AG10803 (cell line): ENCODE measurements around the gene B2M.
"Not testable (repeated sequence)": the region's sequence is repeated elsewhere in the genome, so short reads cannot be mapped to it uniquely, and the experiment has no call there.

ENCODE experiments used
- DNase-seq: peaks from one replicate; pipeline ENCODE4 v3.0.0; 2010; ENCODE audit warnings: low read depth
- H3K4me3 ChIP-seq: 2 replicates; pipeline ENCODE4 v1.5.1; 2011; ENCODE audit warnings: mild to moderate bottlenecking, low read length, control low read depth
- CTCF ChIP-seq: conservative IDR thresholded peaks from 2 replicates; pipeline ENCODE4 v1.5.1; 2011; ENCODE audit warnings: mild to moderate bottlenecking, low read length, control low read depth, inconsistent platforms

Gene B2M

GRCh38 chr15:44668921-44669320 lies 42.4 kb upstream of the B2M start:
- no peak for TF ChIP-seq CTCF
- no peak overlapping the region for H3K4me3 ChIP-seq
- DNase-seq = no peak

GRCh38 chr15:44670087-44670950 lies 41.0 kb upstream of the B2M start:
- no peak for DNase-seq
- no peak for TF ChIP-seq CTCF

GRCh38 chr15:44673639-44674038 lies 37.7 kb upstream of the B2M start:
- no peak for TF ChIP-seq CTCF
- no peak for DNase-seq
- H3K4me3 ChIP-seq = no peak overlapping the region

More at GRCh38 chr15:44670087-44670950, 41.0 kb upstream of the B2M start:
- no peak overlapping the region for H3K4me3 ChIP-seq

- no peak overlapping the region for H3K4me3 ChIP-seq
- DNase-seq = no peak
- TF ChIP-seq CTCF = no peak
These were observed 35.4 kb upstream of the B2M start for GRCh38 chr15:44675911-44676310.

GRCh38 chr15:44676676-44677075 lies 34.6 kb upstream of the B2M start:
- TF ChIP-seq CTCF = no peak
- no peak for DNase-seq
- H3K4me3 ChIP-seq = no peak overlapping the region

GRCh38 chr15:44682211-44682610 lies 29.1 kb upstream of the B2M start:
- TF ChIP-seq CTCF = no peak
- no peak for DNase-seq

GRCh38 chr15:44682809-44683682 lies 28.3 kb upstream of the B2M start:
- DNase-seq, H3K4me3 ChIP-seq: not testable (repeated sequence)

More at GRCh38 chr15:44682211-44682610, 29.1 kb upstream of the B2M start:
- no peak overlapping the region for H3K4me3 ChIP-seq

GRCh38 chr15:44689318-44689717 lies 22.0 kb upstream of the B2M start:
- not testable (repeated sequence) for H3K4me3 ChIP-seq

GRCh38 chr15:44690245-44690644 lies 21.1 kb upstream of the B2M start:
- not testable (repeated sequence) for DNase-seq, H3K4me3 ChIP-seq

More at GRCh38 chr15:44689318-44689717, 22.0 kb upstream of the B2M start:
- not testable (repeated sequence) for DNase-seq
